Heart left ventricle (tissue), 16 donors: ENCODE results near the gene OR10W1. TPM values are rescaled to one million over a fixed set of nuclear protein-coding genes. Genes with fewer than 3 reads are reported as not detected.

Experiments
- ATAC-seq, 4 donors: fragments of 200-7000 bp; cut with Tn5 transposase; one replicate each; pipeline ENCODE4 v1.9.1; 2020 to 2022; ENCODE audit warnings: moderate library complexity in 4 of 4, mild to moderate bottlenecking in 3 of 4, moderate number of reproducible peaks in 1 of 4
- DNase-seq, 5 donors: peaks; one replicate each; pipeline ENCODE4 v3.0.0-alpha.2; 2020
- H3K27ac ChIP-seq, 12 donors: fragments of 200-600 bp; sonication (generic) in 4 of 12; one replicate each; pipeline versions ENCODE4 v1.5.0 to v1.8.0; 2016 to 2022; ENCODE audit warnings: mild to moderate bottlenecking in 2 of 12
- H3K27me3 ChIP-seq, 9 donors: fragments of 200-600 bp; sonication (generic) in 2 of 9; one replicate each; pipeline versions ENCODE4 v1.5.1 to v1.8.0; 2016 to 2022; ENCODE audit warnings: mild to moderate bottlenecking in 3 of 9
- H3K36me3 ChIP-seq, 9 donors: fragments of 200-600 bp; sonication (generic) in 2 of 9; one replicate each; pipeline versions ENCODE4 v1.5.0 to v1.8.0; 2018 to 2022; ENCODE audit warnings: mild to moderate bottlenecking in 2 of 9
- H3K4me1 ChIP-seq, 12 donors: fragments of 200-600 bp; sonication (generic) in 4 of 12; one replicate each; pipeline versions ENCODE4 v1.5.0 to v1.8.0; 2016 to 2022; ENCODE audit warnings: mild to moderate bottlenecking in 3 of 12
- H3K4me3 ChIP-seq, 12 donors: fragments of 200-600 bp; sonication (generic) in 4 of 12; one replicate each; pipeline versions ENCODE4 v1.5.0 to v1.8.0; 2017 to 2022; ENCODE audit warnings: mild to moderate bottlenecking in 9 of 12, moderate library complexity in 4 of 12
- H3K9me3 ChIP-seq, 12 donors: fragments of 200-600 bp; sonication (generic) in 4 of 12; one replicate each; pipeline versions ENCODE4 v1.5.0 to v1.8.0; 2016 to 2022; ENCODE audit warnings: mild to moderate bottlenecking in 1 of 12
- POLR2A ChIP-seq, 2 donors: fragments of 450-650 bp; IDR thresholded peaks; one replicate each; pipeline ENCODE4 v1.6.1; 2017; ENCODE audit warnings: antibody characterized with exemption in 2 of 2, mild to moderate bottlenecking in 2 of 2, moderate library complexity in 2 of 2
- WGBS, 4 donors: extraction: QIAGEN DNeasy Blood & Tissue Kit in 2 of 4; methylation state at CpG; one replicate each; pipeline versions ENCODE4 v1.1.5 to v1.1.7; 2013 to 2018; 5-methylcytosine and 5-hydroxymethylcytosine counted together
- intact Hi-C, 10 donors: fragments of 100-400 bp; cut with DNase I; formaldehyde crosslinking; loops; one replicate each; pipeline versions ENCODE4 v1.11.1 to v1.14.2; 2022
- polyA plus RNA-seq, 2 donors: library from polyadenylated mRNA; stranded (reverse); fragments of 200-250 nt; gene quantifications; one replicate each; pipeline ENCODE4 v1.2.3, GENCODE V29; 2013
- total RNA-seq, 9 donors: library from RNA; depleted of rRNA in 2 of 9; stranded (reverse); fragments of >200 nt in 2 of 9; fragmentation: NEBNext Ultra II Directional in 3 of 9; extraction: Animal tissue kit (Norgen Biotek cat#: 25700) in 3 of 9; gene quantifications; one replicate each; pipeline versions ENCODE4 v1.1.0 to v1.2.4, GENCODE V29; 2016 to 2023
- TF ChIP-seq, protein P1 (sequence below), 12 donors: fragments of 200-600 bp; sonication (generic) in 4 of 12; IDR thresholded peaks; one replicate each; pipeline versions ENCODE4 v1.5.0 to v1.8.0; 2018 to 2022; ENCODE audit warnings: antibody characterized with exemption in 12 of 12, mild to moderate bottlenecking in 5 of 12
- donor health status: ischemic (EF 13 %, LVEDD 7.1; RV severe dilation, severe dysfunction).
- donor health status: healthy with polysubstance abuse.
- donor health status: DM: no; HTN: yes; CAD: no.
- donor health status: DM: no; HTN: no; CAD: no.
- donor health status: ischemic (EF 25% LVEDD 6.9; RV normal size, moderate dysfunction).
- donor health status: ischemic (EF 25% LVEDD 5.7; RV mildly dilated, moderate dysfunction).
- donor health status: healthy.
- donor health status: DM: yes; HTN: yes; CAD: no.
- donor health status: ischemic (EF 35%, LVEDD 5.7; RV mildly dilated, moderate dysfunction).
- donor health status: nonischemic (EF 11% LVEDD 7.7; RV severe dilation, severe dysfunction).
- donor health status: DM: yes; HTN: yes; CAD: no.
- donor health status: PGD.
- donor health status: ischemic (EF 29% LVEDD 5.4; RV normal size, mild dysfunction).
- donor health status: nonischemic (EF 23%, LVEDD 6.1; RV moderate dilation, normal function).

OR10W1 gene
- total and polyA plus RNA-seq, 11 donors: not detected

- peaks cover 0 to 10% (median 0%) of the 10 kb centered on the region in 12 donors for H3K9me3 ChIP-seq
- no peak for TF ChIP-seq POLR2A (IDR thresholded peaks at IDR 0.05)
- TF ChIP-seq, protein P1, sequence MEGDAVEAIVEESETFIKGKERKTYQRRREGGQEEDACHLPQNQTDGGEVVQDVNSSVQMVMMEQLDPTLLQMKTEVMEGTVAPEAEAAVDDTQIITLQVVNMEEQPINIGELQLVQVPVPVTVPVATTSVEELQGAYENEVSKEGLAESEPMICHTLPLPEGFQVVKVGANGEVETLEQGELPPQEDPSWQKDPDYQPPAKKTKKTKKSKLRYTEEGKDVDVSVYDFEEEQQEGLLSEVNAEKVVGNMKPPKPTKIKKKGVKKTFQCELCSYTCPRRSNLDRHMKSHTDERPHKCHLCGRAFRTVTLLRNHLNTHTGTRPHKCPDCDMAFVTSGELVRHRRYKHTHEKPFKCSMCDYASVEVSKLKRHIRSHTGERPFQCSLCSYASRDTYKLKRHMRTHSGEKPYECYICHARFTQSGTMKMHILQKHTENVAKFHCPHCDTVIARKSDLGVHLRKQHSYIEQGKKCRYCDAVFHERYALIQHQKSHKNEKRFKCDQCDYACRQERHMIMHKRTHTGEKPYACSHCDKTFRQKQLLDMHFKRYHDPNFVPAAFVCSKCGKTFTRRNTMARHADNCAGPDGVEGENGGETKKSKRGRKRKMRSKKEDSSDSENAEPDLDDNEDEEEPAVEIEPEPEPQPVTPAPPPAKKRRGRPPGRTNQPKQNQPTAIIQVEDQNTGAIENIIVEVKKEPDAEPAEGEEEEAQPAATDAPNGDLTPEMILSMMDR (IDR thresholded peaks at IDR 0.05): no peak
- WGBS, 4 donors: 68 to 76% (median 75%) methylated on average over 2 of the region's 2 CpGs
- H3K27me3 ChIP-seq: no peaks in the 10 kb centered on the region
- no peak for DNase-seq
- H3K27ac ChIP-seq: no peak overlapping the region
- intact Hi-C loops: no loop called here
- no peak overlapping the region for H3K4me3 ChIP-seq
- no peaks in the 10 kb centered on the region for H3K36me3 ChIP-seq
- H3K4me1 ChIP-seq: no peaks in the 10 kb centered on the region
- ATAC-seq: no peak
Measured at GRCh38 chr11:58275002-58275401, 6.9 kb upstream of the OR10W1 start.

DNA sequence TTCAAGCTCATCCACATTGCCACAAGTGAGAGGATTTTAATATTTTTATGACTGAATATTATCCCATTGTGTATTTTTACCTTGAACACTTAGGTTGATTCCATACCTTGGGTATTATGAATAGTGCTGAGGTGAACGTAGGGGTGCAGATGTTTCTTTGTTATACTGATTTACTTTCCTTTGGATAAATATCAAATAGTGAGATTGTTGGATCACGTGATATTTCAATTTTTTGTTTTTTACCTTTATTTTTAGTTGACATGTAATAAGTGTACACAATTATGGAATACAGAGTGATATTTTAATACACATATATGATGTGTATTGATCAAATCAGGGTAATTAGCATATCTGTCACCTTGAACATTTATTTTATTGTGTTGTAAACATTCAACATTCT, 8.1 kb downstream of the OR10W1 start:
- intact Hi-C loops: no loop called here
- peaks cover 0 to 19% (median 0%) of the 10 kb centered on the region in 12 donors for H3K9me3 ChIP-seq
- no peak overlapping the region for H3K4me3 ChIP-seq
- H3K27me3 ChIP-seq: no peaks in the 10 kb centered on the region
- DNase-seq (no peak), ATAC-seq (no peak)
- no peak overlapping the region for H3K27ac ChIP-seq
- TF ChIP-seq POLR2A (IDR thresholded peaks at IDR 0.05): no peak
- TF ChIP-seq, protein P1 (IDR thresholded peaks at IDR 0.05): no peak
- H3K36me3 ChIP-seq: no peaks in the 10 kb centered on the region
- H3K4me1 ChIP-seq: no peaks in the 10 kb centered on the region
- 72 to 78% (median 77%) methylated on average over 2 of the region's 2 CpGs for WGBS, 4 donors

- peaks cover 0 to 47% (median 9%) of the 10 kb centered on the region in 12 donors for H3K9me3 ChIP-seq
- ATAC-seq (no peak), DNase-seq (no peak)
- H3K4me3 ChIP-seq: no peak overlapping the region
- no peaks in the 10 kb centered on the region for H3K27me3 ChIP-seq
- no peaks in the 10 kb centered on the region for H3K36me3 ChIP-seq
- WGBS, 4 donors: 73 to 81% (median 78%) methylated on average over 1 of the region's 1 CpG
- H3K4me1 ChIP-seq: no peaks in the 10 kb centered on the region
- no peak for TF ChIP-seq POLR2A (IDR thresholded peaks at IDR 0.05)
- TF ChIP-seq, protein P1 (IDR thresholded peaks at IDR 0.05): no peak
- no peak overlapping the region for H3K27ac ChIP-seq
- intact Hi-C loops: no loop called here
Measured at GRCh38 chr11:58254936-58255335, 13.1 kb downstream of the OR10W1 start.

DNA sequence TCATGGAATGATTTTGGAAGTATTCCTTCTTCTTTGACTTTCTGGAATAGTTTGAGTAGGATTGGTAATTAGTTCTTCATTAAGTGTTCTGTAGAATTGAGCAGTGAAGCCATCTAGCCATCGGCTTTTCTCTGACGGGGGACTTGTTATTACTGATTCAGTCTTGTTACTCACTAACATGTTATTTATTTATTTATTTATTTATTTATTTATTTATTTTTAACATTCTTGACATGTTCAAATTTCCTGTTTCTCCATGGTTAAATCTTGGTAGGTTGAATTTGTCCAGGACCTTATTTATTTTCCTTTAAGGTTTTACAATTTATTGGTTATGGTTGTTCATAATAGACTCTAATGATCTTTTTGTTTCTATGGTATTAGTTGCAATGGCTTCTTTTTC, 24.1 kb downstream of the OR10W1 start:
- TF ChIP-seq POLR2A (IDR thresholded peaks at IDR 0.05): no peak
- TF ChIP-seq, protein P1 (IDR thresholded peaks at IDR 0.05): no peak
- Histone ChIP-seq H3K4me3 (no peak overlapping the region), H3K27me3 (no peaks in the 10 kb centered on the region), H3K9me3 (peaks cover 0 to 26% (median 6%) of the 10 kb centered on the region in 12 donors), H3K36me3 (no peaks in the 10 kb centered on the region), H3K27ac (no peak overlapping the region), H3K4me1 (no peaks in the 10 kb centered on the region)
- intact Hi-C loops: no loop called here
- DNase-seq: no peak
- 93 to 97% (median 95%) methylated on average over 2 of the region's 2 CpGs for WGBS, 4 donors
- no peak for ATAC-seq
